ENCODE results near the gene CSMD2. TPM values are rescaled to one million over a fixed set of nuclear protein-coding genes. Genes with fewer than 3 reads are reported as not detected.

CSMD2 gene
- total and polyA plus RNA-seq, 2 donors (not counting 1 experiment from before 2014, with no cell fraction given) = 2.2 to 7.6 TPM

GRCh38 chr1:33897092-33897725 is 267.8 kb downstream of the CSMD2 start:
- Histone ChIP-seq H3K9me3 (ENCODE audit: control insufficient read depth, insufficient read depth, low read depth, low read length) (no peaks in the 10 kb centered on the region), H3K27me3 (ENCODE audit: control insufficient read depth, insufficient read depth, low read length) (no peaks in the 10 kb centered on the region), H3K79me2 (ENCODE audit: control insufficient read depth, insufficient read depth, low read length) (no peaks in the 10 kb centered on the region), H4K20me1 (ENCODE audit: control insufficient read depth, extremely low read depth, insufficient read depth, low read length) (no peaks in the 10 kb centered on the region), H3K36me3 (ENCODE audit: control insufficient read depth, insufficient read depth, low read length) (no peaks in the 10 kb centered on the region), H3K9ac (ENCODE audit: insufficient read depth, low read length) (no peak overlapping the region), H3K4me2 (ENCODE audit: extremely low read depth, insufficient read depth, low read length) (no peak overlapping the region), H3K27ac (ENCODE audit: insufficient read depth, low read length) (no peak overlapping the region), H3K4me3 (replicated peaks in 1 of 4; ENCODE audit: control extremely low read depth in 1 of 4, insufficient read depth in 1 of 4, low read depth in 3 of 4, low read length in 4 of 4) (no peak overlapping the region), H3K4me1 (ENCODE audit: control insufficient read depth, extremely low read depth, insufficient read depth, low read length) (peaks cover 13% of the 10 kb centered on the region), H2AFZ (ENCODE audit: low read length) (no peak overlapping the region)
- TF ChIP-seq EZH2 (IDR thresholded peaks at IDR 0.05; ENCODE audit: low read length, missing control alignments) (no peak), CTCF (conservative IDR thresholded peaks at IDR 0.05 in 1 of 2, IDR thresholded peaks at IDR 0.05 in 1 of 2; ENCODE audit: low read depth in 1 of 2, low read length in 2 of 2) (no peak)
- no peak for DNase-seq (ENCODE audit: low read depth in 2 of 2)

GRCh38 chr1:33895976-33896375 is 269.1 kb downstream of the CSMD2 start:
- Histone ChIP-seq H4K20me1 (ENCODE audit: control insufficient read depth, extremely low read depth, insufficient read depth, low read length) (no peaks in the 10 kb centered on the region), H3K4me2 (ENCODE audit: extremely low read depth, insufficient read depth, low read length) (no peak overlapping the region), H3K9me3 (ENCODE audit: control insufficient read depth, insufficient read depth, low read depth, low read length) (no peaks in the 10 kb centered on the region), H3K9ac (ENCODE audit: insufficient read depth, low read length) (no peak overlapping the region), H3K36me3 (ENCODE audit: control insufficient read depth, insufficient read depth, low read length) (no peaks in the 10 kb centered on the region), H3K4me3 (replicated peaks in 1 of 4; ENCODE audit: control extremely low read depth in 1 of 4, insufficient read depth in 1 of 4, low read depth in 3 of 4, low read length in 4 of 4) (no peak overlapping the region), H3K79me2 (ENCODE audit: control insufficient read depth, insufficient read depth, low read length) (no peaks in the 10 kb centered on the region), H2AFZ (ENCODE audit: low read length) (no peak overlapping the region), H3K4me1 (ENCODE audit: control insufficient read depth, extremely low read depth, insufficient read depth, low read length) (peaks cover 10% of the 10 kb centered on the region), H3K27ac (ENCODE audit: insufficient read depth, low read length) (no peak overlapping the region), H3K27me3 (ENCODE audit: control insufficient read depth, insufficient read depth, low read length) (no peaks in the 10 kb centered on the region)
- TF ChIP-seq CTCF (conservative IDR thresholded peaks at IDR 0.05 in 1 of 2, IDR thresholded peaks at IDR 0.05 in 1 of 2; ENCODE audit: low read depth in 1 of 2, low read length in 2 of 2) = no peak
- TF ChIP-seq EZH2 (IDR thresholded peaks at IDR 0.05; ENCODE audit: low read length, missing control alignments) = no peak
- no peak for DNase-seq (ENCODE audit: low read depth in 2 of 2)

GRCh38 chr1:33895396-33895795 is 269.6 kb downstream of the CSMD2 start:
- Histone ChIP-seq H3K27me3 (ENCODE audit: control insufficient read depth, insufficient read depth, low read length) (no peaks in the 10 kb centered on the region), H2AFZ (ENCODE audit: low read length) (no peak overlapping the region), H3K9me3 (ENCODE audit: control insufficient read depth, insufficient read depth, low read depth, low read length) (no peaks in the 10 kb centered on the region), H3K9ac (ENCODE audit: insufficient read depth, low read length) (no peak overlapping the region), H3K27ac (ENCODE audit: insufficient read depth, low read length) (no peak overlapping the region), H3K36me3 (ENCODE audit: control insufficient read depth, insufficient read depth, low read length) (no peaks in the 10 kb centered on the region), H3K4me2 (ENCODE audit: extremely low read depth, insufficient read depth, low read length) (no peak overlapping the region), H3K4me1 (ENCODE audit: control insufficient read depth, extremely low read depth, insufficient read depth, low read length) (peaks cover 10% of the 10 kb centered on the region), H3K4me3 (replicated peaks in 1 of 4; ENCODE audit: control extremely low read depth in 1 of 4, insufficient read depth in 1 of 4, low read depth in 3 of 4, low read length in 4 of 4) (no peak overlapping the region), H3K79me2 (ENCODE audit: control insufficient read depth, insufficient read depth, low read length) (no peaks in the 10 kb centered on the region), H4K20me1 (ENCODE audit: control insufficient read depth, extremely low read depth, insufficient read depth, low read length) (no peaks in the 10 kb centered on the region)
- TF ChIP-seq CTCF (conservative IDR thresholded peaks at IDR 0.05 in 1 of 2, IDR thresholded peaks at IDR 0.05 in 1 of 2; ENCODE audit: low read depth in 1 of 2, low read length in 2 of 2) (no peak), EZH2 (IDR thresholded peaks at IDR 0.05; ENCODE audit: low read length, missing control alignments) (no peak)
- no peak for DNase-seq (ENCODE audit: low read depth in 2 of 2)
